Measurements from ENCODE around the gene FAR2.
A peak's percentile ranks its signal among the peaks of the same experiment; 100 is the strongest.

FAR2 gene

GRCh38 chr12:29234552-29234951, 85.5 kb downstream of the FAR2 start:
- no peak for TF ChIP-seq CTCF (IDR thresholded peaks at IDR 0.05; ENCODE audit: low read depth, low read length, missing control alignments)
- H3K4me3 ChIP-seq (ENCODE audit: low read depth, low read length): no peak overlapping the region
- no peak for DNase-seq (ENCODE audit: low read depth)

GRCh38 chr12:29234965-29235626, 86.0 kb downstream of the FAR2 start:
- no peak overlapping the region for H3K4me3 ChIP-seq (ENCODE audit: low read depth, low read length)
- no peak for TF ChIP-seq CTCF (IDR thresholded peaks at IDR 0.05; ENCODE audit: low read depth, low read length, missing control alignments)
- no peak for DNase-seq (ENCODE audit: low read depth)

GRCh38 chr12:29238822-29239291, 89.8 kb downstream of the FAR2 start:
- no peak overlapping the region for H3K4me3 ChIP-seq (ENCODE audit: low read depth, low read length)
- TF ChIP-seq CTCF (IDR thresholded peaks at IDR 0.05; ENCODE audit: low read depth, low read length, missing control alignments): no peak
- no peak for DNase-seq (ENCODE audit: low read depth)

GRCh38 chr12:29239336-29239735, 90.3 kb downstream of the FAR2 start:
- TF ChIP-seq CTCF (IDR thresholded peaks at IDR 0.05; ENCODE audit: low read depth, low read length, missing control alignments): no peak
- H3K4me3 ChIP-seq (ENCODE audit: low read depth, low read length): no peak overlapping the region
- DNase-seq (ENCODE audit: low read depth): no peak

- no peak for DNase-seq (ENCODE audit: low read depth)
- H3K4me3 ChIP-seq (ENCODE audit: low read depth, low read length): no peak overlapping the region
- TF ChIP-seq CTCF (IDR thresholded peaks at IDR 0.05; ENCODE audit: low read depth, low read length, missing control alignments): no peak
These were observed 91.4 kb downstream of the FAR2 start for GRCh38 chr12:29240441-29240840.

- H3K4me3 ChIP-seq (ENCODE audit: low read depth, low read length): no peak overlapping the region
- peak; percentile 3 for TF ChIP-seq CTCF (IDR thresholded peaks at IDR 0.05; ENCODE audit: low read depth, low read length, missing control alignments)
- DNase-seq (ENCODE audit: low read depth): peak; percentile 48
These were observed 92.9 kb downstream of the FAR2 start for GRCh38 chr12:29241821-29242591.
